GM12875 (cell line): Measurements from ENCODE around the gene PCDH7.

Experiments
- H3K4me3 ChIP-seq: one replicate; pipeline ENCODE4 v1.5.1; 2011; ENCODE audit warnings: low read depth, low read length, control low read depth
- TF ChIP-seq, protein P1 (sequence below): IDR thresholded peaks from 2 replicates; pipeline ENCODE4 v1.5.1; 2011; ENCODE audit warnings: low read depth, mild to moderate bottlenecking, control low read depth, inconsistent platforms, low read length, moderate library complexity, borderline replicate concordance; ENCODE audit not compliant: insufficient read depth

PCDH7 gene

DNA sequence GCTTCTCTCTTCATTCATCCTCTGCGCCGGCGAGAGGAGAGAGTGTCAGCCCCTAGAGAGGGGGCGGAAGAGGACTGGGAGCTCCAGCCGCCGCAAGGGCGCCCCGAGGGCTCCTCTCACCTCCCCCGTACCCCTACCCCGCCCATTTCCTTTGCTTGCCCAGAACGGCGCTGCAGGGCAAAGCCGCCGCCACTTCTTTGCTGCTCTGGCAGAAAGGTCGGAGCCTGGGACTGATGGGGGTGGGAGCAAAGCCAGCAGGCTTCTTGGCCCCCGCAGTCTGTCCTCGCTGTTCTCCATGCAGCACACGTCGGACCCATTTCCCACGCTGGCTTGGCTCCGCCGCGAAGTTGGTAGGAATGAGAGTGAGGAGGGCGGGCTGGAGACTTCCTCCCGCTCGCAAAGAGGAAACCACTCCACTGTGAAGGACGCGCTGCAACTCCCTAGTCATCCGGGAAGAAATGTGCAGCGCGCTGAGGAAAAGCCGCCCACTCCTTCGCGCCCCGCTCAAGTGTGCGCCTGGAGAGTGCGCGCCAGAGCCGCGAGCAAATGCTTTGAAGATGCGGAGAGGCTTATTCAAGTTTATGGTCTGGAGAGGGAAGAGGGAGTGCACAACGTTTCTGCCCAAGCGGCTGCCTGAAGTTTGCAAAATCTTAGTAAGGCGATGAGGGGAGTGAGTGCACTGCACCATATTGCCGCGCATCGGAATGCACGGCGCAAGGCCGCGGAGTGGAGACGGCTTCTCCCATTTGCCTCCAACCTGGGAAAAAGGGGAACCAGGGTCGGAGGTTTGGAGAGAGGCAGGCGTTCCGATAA lies 2.8 kb upstream of the PCDH7 start:
- H3K4me3 ChIP-seq = peak overlapping the region; percentile 38
- TF ChIP-seq, protein P1, sequence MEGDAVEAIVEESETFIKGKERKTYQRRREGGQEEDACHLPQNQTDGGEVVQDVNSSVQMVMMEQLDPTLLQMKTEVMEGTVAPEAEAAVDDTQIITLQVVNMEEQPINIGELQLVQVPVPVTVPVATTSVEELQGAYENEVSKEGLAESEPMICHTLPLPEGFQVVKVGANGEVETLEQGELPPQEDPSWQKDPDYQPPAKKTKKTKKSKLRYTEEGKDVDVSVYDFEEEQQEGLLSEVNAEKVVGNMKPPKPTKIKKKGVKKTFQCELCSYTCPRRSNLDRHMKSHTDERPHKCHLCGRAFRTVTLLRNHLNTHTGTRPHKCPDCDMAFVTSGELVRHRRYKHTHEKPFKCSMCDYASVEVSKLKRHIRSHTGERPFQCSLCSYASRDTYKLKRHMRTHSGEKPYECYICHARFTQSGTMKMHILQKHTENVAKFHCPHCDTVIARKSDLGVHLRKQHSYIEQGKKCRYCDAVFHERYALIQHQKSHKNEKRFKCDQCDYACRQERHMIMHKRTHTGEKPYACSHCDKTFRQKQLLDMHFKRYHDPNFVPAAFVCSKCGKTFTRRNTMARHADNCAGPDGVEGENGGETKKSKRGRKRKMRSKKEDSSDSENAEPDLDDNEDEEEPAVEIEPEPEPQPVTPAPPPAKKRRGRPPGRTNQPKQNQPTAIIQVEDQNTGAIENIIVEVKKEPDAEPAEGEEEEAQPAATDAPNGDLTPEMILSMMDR = no peak

DNA sequence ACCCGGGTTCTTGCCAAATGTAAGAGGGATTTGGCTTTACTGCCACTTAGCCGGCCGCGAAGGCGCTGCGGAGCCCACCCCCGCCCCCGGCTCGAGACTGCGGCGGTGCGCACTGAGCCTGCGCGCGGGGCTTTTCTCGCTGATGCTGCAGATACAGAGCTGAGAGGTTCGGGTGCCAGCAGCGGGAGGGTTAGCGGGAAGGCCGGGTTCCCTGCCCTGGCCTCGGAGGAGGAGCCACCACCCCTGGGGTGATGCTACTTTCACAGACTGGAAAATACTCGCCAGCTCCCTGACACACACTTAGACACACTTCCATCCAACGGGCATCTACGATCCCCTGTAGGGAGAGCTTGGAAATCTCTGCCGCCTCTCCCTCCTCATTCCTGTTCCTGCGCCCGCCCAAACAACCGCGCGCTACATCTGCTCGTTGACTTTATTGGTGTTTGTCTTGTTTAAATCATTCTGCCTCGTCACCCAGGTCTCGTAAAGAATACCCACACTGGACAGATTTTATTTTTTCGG lies 2.1 kb upstream of the PCDH7 start:
- TF ChIP-seq, protein P1 = no peak
- no peak overlapping the region for H3K4me3 ChIP-seq

DNA sequence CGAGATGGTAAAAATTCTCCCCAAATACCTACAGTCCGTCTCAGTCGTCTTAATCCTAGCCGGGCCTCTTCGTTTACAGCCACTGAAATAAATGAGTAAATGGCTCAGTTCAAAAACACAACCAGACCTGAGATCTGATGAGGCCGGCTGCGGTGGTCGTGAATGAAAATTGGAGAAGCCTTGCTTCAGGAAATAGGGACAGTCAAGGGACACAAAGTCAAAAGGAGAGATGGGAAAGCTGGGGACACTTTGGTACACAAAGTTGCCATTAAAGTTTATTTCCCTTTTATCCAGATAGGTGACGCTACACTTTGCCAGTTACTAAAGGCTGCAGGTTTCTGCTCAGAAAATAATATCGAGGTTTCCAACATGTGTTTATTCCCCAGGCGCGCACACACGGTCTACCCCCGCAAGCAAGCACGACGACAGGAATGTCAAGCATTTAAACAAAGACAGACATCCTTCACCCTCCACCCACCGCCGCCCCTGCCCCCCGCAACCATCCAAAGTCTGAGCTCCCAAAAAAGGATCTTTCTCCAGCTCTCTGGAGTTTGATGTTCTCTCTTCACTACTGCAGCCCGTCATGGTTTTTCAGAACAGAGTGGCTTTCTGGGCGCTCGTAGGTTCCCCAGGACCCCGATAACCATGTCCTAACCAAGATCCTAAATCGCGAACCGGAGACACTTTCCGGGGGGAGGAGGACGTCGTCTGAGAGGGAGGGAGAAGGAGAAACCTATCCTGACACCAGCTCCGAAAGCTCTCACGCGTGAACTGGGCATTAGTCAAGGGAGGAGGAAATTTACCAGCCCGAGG lies 1.3 kb upstream of the PCDH7 start:
- no peak overlapping the region for H3K4me3 ChIP-seq
- TF ChIP-seq, protein P1 = no peak

DNA sequence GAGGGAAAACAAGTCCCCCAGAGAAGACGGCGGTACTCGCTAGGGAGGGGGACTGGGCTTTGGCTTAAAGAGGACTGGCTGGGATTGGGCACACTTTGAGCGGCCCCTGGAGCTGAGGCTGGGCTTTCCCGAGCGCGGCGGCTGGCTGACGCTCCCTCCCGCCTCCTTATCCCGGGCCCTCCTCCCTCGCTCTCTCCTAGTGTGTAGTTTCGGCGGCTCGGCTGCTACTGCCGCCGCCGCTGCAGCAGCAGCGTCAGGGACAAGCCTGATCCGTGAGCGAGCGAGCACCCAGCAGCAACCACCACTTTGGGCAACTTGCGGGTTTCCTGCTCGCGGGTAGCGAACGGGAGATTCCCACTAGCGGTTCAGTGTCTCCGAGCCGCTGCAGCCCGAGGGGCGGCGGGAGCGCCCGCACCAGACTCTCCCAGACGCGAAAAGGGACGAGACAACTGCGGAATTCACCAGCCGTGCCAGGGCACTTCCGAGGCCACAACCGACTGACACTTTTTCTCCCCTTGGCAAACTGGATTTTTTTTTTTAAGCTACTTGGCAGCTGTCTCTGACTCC lies 632 bp upstream of the PCDH7 start:
- TF ChIP-seq, protein P1 = no peak
- H3K4me3 ChIP-seq = peak overlapping the region; percentile 16

DNA sequence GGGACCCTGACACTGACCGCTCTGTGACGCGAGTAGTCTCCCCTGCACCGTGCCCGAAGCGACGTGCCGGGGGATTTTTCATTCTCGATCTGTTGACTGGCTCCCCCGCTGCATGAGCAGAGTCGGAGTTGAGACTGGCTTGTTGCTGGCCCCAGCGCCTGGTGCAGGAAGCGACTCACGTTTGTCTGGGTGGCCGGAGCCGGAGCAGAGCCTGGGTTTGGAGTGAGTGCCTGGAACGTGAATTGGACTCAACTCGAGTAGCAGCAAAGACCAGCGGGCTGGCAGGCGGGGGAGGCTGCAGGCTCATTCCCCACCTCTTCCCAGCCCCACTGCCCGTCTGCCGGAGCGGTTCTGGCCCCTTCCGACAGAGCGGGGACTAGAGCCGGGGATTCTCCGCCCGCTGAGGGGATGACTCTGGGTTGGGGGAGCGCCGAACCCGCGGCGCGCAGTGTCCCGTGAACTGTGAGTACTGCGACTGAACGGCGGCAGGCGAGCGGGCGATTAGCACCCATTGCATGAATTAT lies 554 bp downstream of the PCDH7 start:
- TF ChIP-seq, protein P1 = no peak
- no peak overlapping the region for H3K4me3 ChIP-seq

DNA sequence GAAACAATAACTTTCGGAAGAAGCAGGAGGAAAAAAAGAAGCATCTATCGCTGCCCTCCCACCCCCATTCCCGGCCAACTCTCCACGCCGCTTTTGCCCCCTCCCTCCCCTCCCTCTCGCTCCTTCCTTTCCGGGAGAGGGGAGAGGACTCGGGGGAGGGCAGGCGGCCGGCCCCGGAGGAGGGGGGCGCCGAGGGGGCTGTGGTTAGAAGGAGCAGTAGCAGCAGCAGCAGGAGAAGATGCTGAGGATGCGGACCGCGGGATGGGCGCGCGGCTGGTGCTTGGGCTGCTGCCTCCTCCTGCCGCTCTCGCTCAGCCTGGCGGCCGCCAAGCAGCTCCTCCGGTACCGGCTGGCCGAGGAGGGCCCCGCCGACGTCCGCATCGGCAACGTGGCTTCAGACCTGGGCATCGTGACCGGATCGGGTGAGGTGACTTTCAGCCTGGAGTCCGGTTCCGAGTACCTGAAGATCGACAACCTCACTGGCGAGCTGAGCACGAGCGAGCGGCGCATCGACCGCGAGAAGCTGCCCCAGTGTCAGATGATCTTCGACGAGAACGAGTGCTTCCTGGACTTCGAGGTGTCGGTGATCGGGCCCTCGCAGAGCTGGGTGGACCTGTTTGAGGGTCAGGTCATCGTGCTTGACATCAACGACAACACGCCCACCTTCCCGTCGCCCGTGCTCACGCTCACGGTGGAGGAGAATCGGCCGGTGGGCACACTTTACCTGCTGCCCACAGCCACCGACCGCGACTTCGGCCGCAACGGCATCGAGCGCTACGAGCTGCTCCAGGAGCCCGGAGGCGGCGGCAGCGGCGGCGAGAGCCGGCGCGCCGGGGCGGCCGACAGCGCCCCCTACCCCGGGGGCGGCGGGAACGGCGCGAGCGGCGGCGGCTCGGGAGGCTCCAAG lies 1.3 kb downstream of the PCDH7 start:
- TF ChIP-seq, protein P1 = no peak
- H3K4me3 ChIP-seq = no peak overlapping the region
